ENCODE data around the gene TTC13. TPM values are rescaled to one million over a fixed set of nuclear protein-coding genes. Genes with fewer than 3 reads are reported as not detected.
A peak's percentile ranks its signal among the peaks of the same experiment; 100 is the strongest.

Gene TTC13
- 10 to 100 TPM; 16.0 to 36.0 (median 22.7) TPM for total RNA-seq

GRCh38 chr1:230978491-230979388 lies at the start of gene TTC13, which contains the start of gene ARV1:
TTC13 (minus strand) TSS chr1:230978861; CDS start chr1:230978830, 31 bp downstream.
ARV1 (plus strand) TSS chr1:230979094; CDS start chr1:230979106, 12 bp downstream.
- no peaks in the 10 kb centered on the region for H3K27me3 ChIP-seq
- TF ChIP-seq POLR2A (IDR thresholded peaks at IDR 0.05) (peak; percentile 48 to 56), CTCF (IDR thresholded peaks at IDR 0.05 in 4 of 5, conservative IDR thresholded peaks at IDR 0.05 in 1 of 5) (peak in 4 of 5 experiments; percentile 8 to 29 (median 23))
- peaks cover 17 to 24% of the 10 kb centered on the region in 2 donors for H3K4me1 ChIP-seq
- intact Hi-C loops (cut with DNase I; ENCODE audit: low total_unique reads) (loop anchor here (2.0 to 5.0 kb wide), 4 partner anchors 112 to 336 kb away; partner anchors contain the start of gene COG2), in situ Hi-C loops (cut with MboI; ENCODE audit: low sequenced_read_pairs in 4 of 4) (loop anchor here in 2 of 4 donors (25.0 kb wide), 2 partner anchors 234 to 634 kb away; no protein-coding TSS in a partner anchor)
- peak; percentile 96 to 97 for ATAC-seq
- peak within 1 kb of the TSS; percentile 84 to 96 (median 88) for H3K4me3 ChIP-seq
- no peaks in the 10 kb centered on the region for H3K36me3 ChIP-seq
- peak; percentile 98 for DNase-seq
- peak within 1 kb of the TSS; percentile 71 to 82 (median 78) for H3K27ac ChIP-seq
- no peaks in the 10 kb centered on the region for H3K9me3 ChIP-seq

- intact Hi-C loops (cut with DNase I; ENCODE audit: low total_unique reads): no loop called here
- H3K27ac ChIP-seq: no peak overlapping the region
- ATAC-seq (no peak), DNase-seq (no peak)
- H3K4me1 ChIP-seq: no peaks in the 10 kb centered on the region
- no peaks in the 10 kb centered on the region for H3K36me3 ChIP-seq
- no peak overlapping the region for H3K4me3 ChIP-seq
- no peaks in the 10 kb centered on the region for H3K9me3 ChIP-seq
- in situ Hi-C loops (cut with MboI; ENCODE audit: low sequenced_read_pairs in 4 of 4): no loop called here
- H3K27me3 ChIP-seq: no peaks in the 10 kb centered on the region
- TF ChIP-seq POLR2A (IDR thresholded peaks at IDR 0.05) (no peak), CTCF (IDR thresholded peaks at IDR 0.05 in 4 of 5, conservative IDR thresholded peaks at IDR 0.05 in 1 of 5) (no peak)
Observed at GRCh38 chr1:231027971-231028370, 49.3 kb upstream of the TTC13 start.

- ATAC-seq: no peak
- H3K36me3 ChIP-seq: no peaks in the 10 kb centered on the region
- intact Hi-C loops (cut with DNase I; ENCODE audit: low total_unique reads): no loop called here
Observed at GRCh38 chr1:231027136-231027925, 48.7 kb upstream of the TTC13 start.

GRCh38 chr1:231026576-231026975 lies 47.9 kb upstream of the TTC13 start:
- ATAC-seq (no peak), DNase-seq (no peak)
- H3K4me1 ChIP-seq: no peaks in the 10 kb centered on the region
- no peaks in the 10 kb centered on the region for H3K27me3 ChIP-seq
- no peaks in the 10 kb centered on the region for H3K9me3 ChIP-seq
- no peaks in the 10 kb centered on the region for H3K36me3 ChIP-seq
- no peak overlapping the region for H3K27ac ChIP-seq
- H3K4me3 ChIP-seq: no peak overlapping the region
- in situ Hi-C loops (cut with MboI; ENCODE audit: low sequenced_read_pairs in 4 of 4) (no loop called here), intact Hi-C loops (cut with DNase I; ENCODE audit: low total_unique reads) (no loop called here)
- TF ChIP-seq CTCF (IDR thresholded peaks at IDR 0.05 in 4 of 5, conservative IDR thresholded peaks at IDR 0.05 in 1 of 5): no peak
- no peak for TF ChIP-seq POLR2A (IDR thresholded peaks at IDR 0.05)

More at GRCh38 chr1:231027136-231027925, 48.7 kb upstream of the TTC13 start:
- Histone ChIP-seq H3K27ac (no peak overlapping the region), H3K9me3 (no peaks in the 10 kb centered on the region), H3K4me3 (no peak overlapping the region), H3K27me3 (no peaks in the 10 kb centered on the region), H3K4me1 (no peaks in the 10 kb centered on the region)
- DNase-seq: no peak
- in situ Hi-C loops (cut with MboI; ENCODE audit: low sequenced_read_pairs in 4 of 4): no loop called here
- TF ChIP-seq POLR2A (IDR thresholded peaks at IDR 0.05): no peak
- no peak for TF ChIP-seq CTCF (IDR thresholded peaks at IDR 0.05 in 4 of 5, conservative IDR thresholded peaks at IDR 0.05 in 1 of 5)
